AG04449 (cell line): ENCODE results near the gene PHYHIPL.

ENCODE experiments used
- CTCF ChIA-PET: fragments of 350-600 bp; formaldehyde crosslinking; extraction: SDS; loops from one replicate; lab custom pipeline; 2021; ENCODE audit warnings: antibody characterized with exemption; lab: Yijun Ruan, JAX
- POLR2A ChIA-PET: fragments of 400-600, 350-600 bp; formaldehyde crosslinking; extraction: SDS; loops from one replicate; lab custom pipeline; 2020; ENCODE audit warnings: antibody characterized with exemption, inconsistent platforms; lab: Yijun Ruan, JAX
- DNase-seq: peaks from one replicate; pipeline ENCODE4 v3.0.0-alpha.2; 2010; ENCODE audit warnings: low read depth, low spot score
- H3K4me3 ChIP-seq: 2 replicates; pipeline ENCODE4 v1.5.1; 2011; ENCODE audit warnings: low read depth, mild to moderate bottlenecking, control low read depth, low read length
- TF ChIP-seq, protein P1 (sequence below): IDR thresholded peaks from one replicate; pipeline ENCODE4 v1.5.1; 2011; ENCODE audit warnings: mild to moderate bottlenecking, moderate library complexity, low read length, control low read depth, inconsistent platforms; ENCODE audit not compliant: insufficient read depth; ENCODE audit errors: missing control alignments

The PHYHIPL gene

GRCh38 chr10:59276133-59276532, 99.7 kb downstream of the PHYHIPL start:
- DNase-seq, result no peak
- TF ChIP-seq, protein P1, sequence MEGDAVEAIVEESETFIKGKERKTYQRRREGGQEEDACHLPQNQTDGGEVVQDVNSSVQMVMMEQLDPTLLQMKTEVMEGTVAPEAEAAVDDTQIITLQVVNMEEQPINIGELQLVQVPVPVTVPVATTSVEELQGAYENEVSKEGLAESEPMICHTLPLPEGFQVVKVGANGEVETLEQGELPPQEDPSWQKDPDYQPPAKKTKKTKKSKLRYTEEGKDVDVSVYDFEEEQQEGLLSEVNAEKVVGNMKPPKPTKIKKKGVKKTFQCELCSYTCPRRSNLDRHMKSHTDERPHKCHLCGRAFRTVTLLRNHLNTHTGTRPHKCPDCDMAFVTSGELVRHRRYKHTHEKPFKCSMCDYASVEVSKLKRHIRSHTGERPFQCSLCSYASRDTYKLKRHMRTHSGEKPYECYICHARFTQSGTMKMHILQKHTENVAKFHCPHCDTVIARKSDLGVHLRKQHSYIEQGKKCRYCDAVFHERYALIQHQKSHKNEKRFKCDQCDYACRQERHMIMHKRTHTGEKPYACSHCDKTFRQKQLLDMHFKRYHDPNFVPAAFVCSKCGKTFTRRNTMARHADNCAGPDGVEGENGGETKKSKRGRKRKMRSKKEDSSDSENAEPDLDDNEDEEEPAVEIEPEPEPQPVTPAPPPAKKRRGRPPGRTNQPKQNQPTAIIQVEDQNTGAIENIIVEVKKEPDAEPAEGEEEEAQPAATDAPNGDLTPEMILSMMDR, result no peak
- CTCF ChIA-PET, result interaction anchor here (0.9 kb wide), 1 partner anchor 346 kb away, joined by 3 read pairs; no protein-coding TSS in a partner anchor
- H3K4me3 ChIP-seq, result no peak overlapping the region
- POLR2A ChIA-PET, result no interaction called here

GRCh38 chr10:59276919-59277318, 100.5 kb downstream of the PHYHIPL start:
- ChIA-PET POLR2A (no interaction called here), CTCF (no interaction called here)
- no peak overlapping the region for H3K4me3 ChIP-seq
- no peak for DNase-seq
- TF ChIP-seq, protein P1, result no peak

- ChIA-PET POLR2A (no interaction called here), CTCF (no interaction called here)
- no peak overlapping the region for H3K4me3 ChIP-seq
- TF ChIP-seq, protein P1, result no peak
- DNase-seq, result no peak
Measured at GRCh38 chr10:59279476-59279875, 103.0 kb downstream of the PHYHIPL start.

GRCh38 chr10:59279991-59280505, 103.6 kb downstream of the PHYHIPL start:
- no peak overlapping the region for H3K4me3 ChIP-seq
- TF ChIP-seq, protein P1, result no peak
- ChIA-PET POLR2A (no interaction called here), CTCF (no interaction called here)
- DNase-seq, result no peak

DNA sequence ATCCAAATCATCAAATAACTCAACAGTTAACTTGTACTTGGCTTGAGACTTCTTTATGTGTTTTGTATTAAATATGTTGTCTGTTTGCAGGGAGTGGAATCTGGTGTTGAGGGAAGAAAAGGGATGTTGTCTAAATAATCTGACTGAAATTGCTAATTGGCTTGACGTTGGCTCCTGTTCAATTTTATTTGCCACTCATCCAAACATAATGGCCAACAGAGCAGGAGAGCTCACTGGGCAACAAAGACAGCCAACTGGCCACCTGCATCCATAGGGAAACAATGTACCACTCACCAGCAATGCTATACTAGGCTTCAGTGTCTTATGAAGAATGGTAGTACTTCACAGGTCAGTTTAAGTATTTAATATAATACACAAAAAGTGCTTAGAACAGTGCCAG, 105.4 kb downstream of the PHYHIPL start:
- ChIA-PET CTCF (no interaction called here), POLR2A (no interaction called here)
- TF ChIP-seq, protein P1, result no peak
- no peak for DNase-seq
- H3K4me3 ChIP-seq, result no peak overlapping the region

- ChIA-PET POLR2A (no interaction called here), CTCF (no interaction called here)
- no peak overlapping the region for H3K4me3 ChIP-seq
- TF ChIP-seq, protein P1, result no peak
- DNase-seq, result no peak
Measured at GRCh38 chr10:59283456-59284091, 107.1 kb downstream of the PHYHIPL start.
